NCI-H345 treated with DMSO at 0.1 percent for 48 hours (cell line): ENCODE measurements around the gene ETV6.
"Not testable (repeated sequence)": the region's sequence is repeated elsewhere in the genome, so short reads cannot be mapped to it uniquely, and the experiment has no call there.

ENCODE experiments used
- DNase-seq: peaks from one replicate; lab custom pipeline; 2025; ENCODE audit not compliant: unreplicated experiment; lab: John Stamatoyannopoulos, UW

ETV6 gene

GRCh38 chr12:11666131-11667050 is 16.9 kb downstream of the ETV6 start:
- no peak for DNase-seq

GRCh38 chr12:11667171-11667570 is 17.7 kb downstream of the ETV6 start:
- no peak for DNase-seq

- DNase-seq = no peak
Observed at GRCh38 chr12:11668611-11669010, 19.1 kb downstream of the ETV6 start.

- no peak for DNase-seq
Observed at GRCh38 chr12:11669348-11669747, 19.9 kb downstream of the ETV6 start.

GRCh38 chr12:11672256-11673191 is 23.1 kb downstream of the ETV6 start:
- DNase-seq = no peak

GRCh38 chr12:11673666-11674461 is 24.4 kb downstream of the ETV6 start:
- no peak for DNase-seq

GRCh38 chr12:11674894-11675390 is 25.5 kb downstream of the ETV6 start:
- DNase-seq = no peak

GRCh38 chr12:11676052-11676451 is 26.6 kb downstream of the ETV6 start:
- DNase-seq = no peak

- DNase-seq = no peak
Observed at GRCh38 chr12:11677093-11677492, 27.6 kb downstream of the ETV6 start.

- DNase-seq = no peak
Observed at GRCh38 chr12:11677752-11678151, 28.3 kb downstream of the ETV6 start.

- no peak for DNase-seq
Observed at GRCh38 chr12:11678781-11679180, 29.3 kb downstream of the ETV6 start.

- DNase-seq = no peak
Observed at GRCh38 chr12:11681207-11681606, 31.7 kb downstream of the ETV6 start.

- not testable (repeated sequence) for DNase-seq
Observed at GRCh38 chr12:11681695-11682094, 32.2 kb downstream of the ETV6 start.

- DNase-seq = no peak
Observed at GRCh38 chr12:11684393-11684792, 34.9 kb downstream of the ETV6 start.

GRCh38 chr12:11684811-11685210 is 35.3 kb downstream of the ETV6 start:
- no peak for DNase-seq

GRCh38 chr12:11685316-11685715 is 35.8 kb downstream of the ETV6 start:
- no peak for DNase-seq

GRCh38 chr12:11685716-11686115 is 36.2 kb downstream of the ETV6 start:
- DNase-seq = no peak

GRCh38 chr12:11686120-11686519 is 36.6 kb downstream of the ETV6 start:
- DNase-seq = peak; percentile 41

GRCh38 chr12:11687528-11687927 is 38.1 kb downstream of the ETV6 start:
- no peak for DNase-seq

GRCh38 chr12:11688379-11688778 is 38.9 kb downstream of the ETV6 start:
- no peak for DNase-seq

GRCh38 chr12:11688831-11689230 is 39.4 kb downstream of the ETV6 start:
- no peak for DNase-seq
